HL-60 (cell line): ENCODE results near the gene CYS1.

Source experiments
- CTCF ChIP-seq: IDR thresholded peaks from one replicate; pipeline ENCODE4 v1.5.1; 2011; ENCODE audit warnings: low read length, control low read depth, inconsistent platforms; ENCODE audit not compliant: insufficient read depth
- REST ChIP-seq: IDR thresholded peaks from 2 replicates; pipeline ENCODE4 v1.6.1; 2012; ENCODE audit warnings: low read depth; ENCODE audit not compliant: insufficient replicate concordance

GRCh38 chr2:10079266-10079869 lies 843 bp downstream of the CYS1 start:
- TF ChIP-seq REST (no peak), CTCF (no peak)
